IMR-90 (cell line): ENCODE measurements around the gene ATF4. TPM values are rescaled to one million over a fixed set of nuclear protein-coding genes. Genes with fewer than 3 reads are reported as not detected.

Source experiments
- ATAC-seq: fragments of 200-7000 bp; cut with Tn5 transposase; 2 replicates; pipeline ENCODE4 v1.9.1; 2020; ENCODE audit warnings: low read depth, mild to moderate bottlenecking, moderate library complexity
- BruUV-seq: library from RNA; stranded (reverse); fragments of 400-500 nt; replicated peaks from 2 replicates; lab custom pipeline; 2021; lab: Mats Ljungman, UMichigan
- CTCF ChIA-PET: fragments of 300-600 bp; formaldehyde crosslinking; extraction: SDS; loops from one replicate; lab custom pipeline; 2021; ENCODE audit warnings: antibody characterized with exemption; lab: Yijun Ruan, JAX
- POLR2A ChIA-PET: fragments of 300-600 bp; sonication (Branson Sonifier 250); formaldehyde crosslinking; loops from one replicate; lab custom pipeline; 2022; ENCODE audit warnings: antibody characterized with exemption; ENCODE audit not compliant: unreplicated experiment; lab: Charles Lee
- DNase-seq: peaks from one replicate; pipeline ENCODE4 v3.0.0; 2013
- H2AFZ ChIP-seq: replicated peaks from 2 replicates; pipeline ENCODE3; 2013; ENCODE audit warnings: low read length, mild to moderate bottlenecking; ENCODE audit not compliant: poor library complexity
- H2AK5ac ChIP-seq: 2 replicates; pipeline ENCODE4 v1.6.1; 2013; ENCODE audit warnings: low read depth, low read length, inconsistent platforms
- H2AK9ac ChIP-seq: replicated peaks from 2 replicates; pipeline ENCODE3; 2013; ENCODE audit warnings: mild to moderate bottlenecking, low read depth, low read length, moderate library complexity; ENCODE audit not compliant: poor library complexity
- H2BK120ac ChIP-seq: 2 replicates; pipeline ENCODE4 v1.6.1; 2013; ENCODE audit warnings: low read depth, low read length, inconsistent platforms
- H2BK15ac ChIP-seq: 3 replicates; pipeline ENCODE4 v1.6.1; 2013; ENCODE audit warnings: low read depth, low read length, inconsistent platforms
- H2BK20ac ChIP-seq: 2 replicates; pipeline ENCODE4 v1.6.1; 2013; ENCODE audit warnings: low read depth, mild to moderate bottlenecking, inconsistent platforms, low read length, moderate library complexity
- H2BK5ac ChIP-seq: 2 replicates; pipeline ENCODE4 v1.6.1; 2013; ENCODE audit warnings: mild to moderate bottlenecking, low read depth, low read length, inconsistent platforms; ENCODE audit not compliant: poor library complexity, severe bottlenecking
- H3K14ac ChIP-seq: replicated peaks from 2 replicates; pipeline ENCODE4 v1.6.1; 2013; ENCODE audit warnings: low read depth, low read length, inconsistent platforms
- H3K18ac ChIP-seq: 2 replicates; pipeline ENCODE4 v1.6.1; 2013; ENCODE audit warnings: low read depth, low read length, control low read depth
- H3K23ac ChIP-seq: 2 replicates; pipeline ENCODE4 v1.6.1; 2013; ENCODE audit warnings: low read depth, low read length, inconsistent platforms
- H3K27ac ChIP-seq: 2 replicates; pipeline ENCODE4 v1.5.1; 2013; ENCODE audit warnings: mild to moderate bottlenecking, control low read depth, low read length; ENCODE audit not compliant: insufficient read depth
- H3K27me3 ChIP-seq: 2 replicates; pipeline ENCODE4 v1.6.1; 2013; ENCODE audit warnings: low read length; ENCODE audit not compliant: control insufficient read depth, insufficient read depth
- H3K36me3 ChIP-seq: 2 replicates; pipeline ENCODE4 v1.6.1; 2013; ENCODE audit warnings: low read length, mixed read lengths; ENCODE audit not compliant: control insufficient read depth, insufficient read depth
- H3K4ac ChIP-seq: 2 replicates; pipeline ENCODE4 v1.6.1; 2013; ENCODE audit warnings: low read depth, low read length, inconsistent platforms
- H3K4me1 ChIP-seq: 2 replicates; pipeline ENCODE4 v1.6.1; 2013; ENCODE audit warnings: low read length, mixed read lengths; ENCODE audit not compliant: control insufficient read depth, insufficient read depth
- H3K4me2 ChIP-seq: 2 replicates; pipeline ENCODE4 v1.6.1; 2013; ENCODE audit warnings: low read depth, mild to moderate bottlenecking, control low read depth, low read length, moderate library complexity
- H3K4me3 ChIP-seq: 2 replicates; pipeline ENCODE4 v1.5.1; 2013; ENCODE audit warnings: low read depth, mild to moderate bottlenecking, control low read depth, low read length, moderate library complexity; ENCODE audit not compliant: insufficient read depth
- H3K56ac ChIP-seq: 2 replicates; pipeline ENCODE4 v1.6.1; 2013; ENCODE audit warnings: low read length, inconsistent platforms; ENCODE audit not compliant: insufficient read depth; ENCODE audit errors: extremely low read depth
- H3K79me1 ChIP-seq, 2 experiments: 2 replicates each; pipeline ENCODE4 v1.6.1; 2013; ENCODE audit warnings: low read length in 2 of 2, inconsistent platforms in 1 of 2, low read depth in 1 of 2
- H3K9ac ChIP-seq: 2 replicates; pipeline ENCODE4 v1.6.1; 2013; ENCODE audit warnings: low read depth, low read length, control low read depth
- H3K9me1 ChIP-seq: 2 replicates; pipeline ENCODE4 v1.6.1; 2013; ENCODE audit warnings: low read length, inconsistent platforms; ENCODE audit not compliant: insufficient read depth
- H3K9me3 ChIP-seq: 2 replicates; pipeline ENCODE4 v1.6.1; 2013; ENCODE audit warnings: low read length; ENCODE audit not compliant: control insufficient read depth, insufficient read depth
- H4K20me1 ChIP-seq: 2 replicates; pipeline ENCODE4 v1.6.1; 2013; ENCODE audit warnings: low read length, inconsistent platforms; ENCODE audit not compliant: insufficient read depth
- H4K5ac ChIP-seq: 2 replicates; pipeline ENCODE4 v1.6.1; 2013; ENCODE audit warnings: mild to moderate bottlenecking, low read depth, low read length, control low read depth
- H4K8ac ChIP-seq, 2 experiments: 2 replicates each; pipeline ENCODE4 v1.6.1; 2013; ENCODE audit warnings: low read depth in 2 of 2, low read length in 2 of 2, control low read depth in 1 of 2, inconsistent platforms in 1 of 2
- H4K91ac ChIP-seq: 2 replicates; pipeline ENCODE4 v1.6.1; 2013; ENCODE audit warnings: low read depth, low read length, inconsistent platforms; ENCODE audit not compliant: insufficient read depth
- CEBPB ChIP-seq: IDR thresholded peaks from 2 replicates; pipeline ENCODE4 v1.6.1; 2012; ENCODE audit warnings: low read depth, low read length, improper control_type of control experiment
- CHD1 ChIP-seq: IDR thresholded peaks from 2 replicates; pipeline ENCODE4 v1.6.1; 2012; ENCODE audit warnings: low read depth, low read length, improper control_type of control experiment
- CTCF ChIP-seq: conservative IDR thresholded peaks from 2 replicates; pipeline ENCODE4 v1.5.1; 2012; ENCODE audit warnings: mild to moderate bottlenecking, low read depth, low read length, improper control_type of control experiment
- ELK1 ChIP-seq: fragments of 150-350 bp; IDR thresholded peaks from 2 replicates; pipeline ENCODE4 v1.6.1; 2016; ENCODE audit warnings: low read depth, mild to moderate bottlenecking, low read length, moderate library complexity, borderline replicate concordance
- MAFK ChIP-seq: IDR thresholded peaks from 2 replicates; pipeline ENCODE4 v1.6.1; 2012; ENCODE audit warnings: low read depth, low read length, improper control_type of control experiment
- MAZ ChIP-seq: IDR thresholded peaks from 2 replicates; pipeline ENCODE4 v1.6.1; 2012; ENCODE audit warnings: low read depth, mild to moderate bottlenecking, low read length, improper control_type of control experiment, moderate library complexity, borderline replicate concordance
- NFE2L2 ChIP-seq: fragments of 150-350 bp; IDR thresholded peaks from 2 replicates; pipeline ENCODE4 v1.6.1; 2016; ENCODE audit warnings: low read depth, mild to moderate bottlenecking, low read length
- RAD21 ChIP-seq: IDR thresholded peaks from 2 replicates; pipeline ENCODE4 v1.6.1; 2012; ENCODE audit warnings: low read length, improper control_type of control experiment
- RCOR1 ChIP-seq: IDR thresholded peaks from 2 replicates; pipeline ENCODE4 v1.6.1; 2012; ENCODE audit warnings: mild to moderate bottlenecking, low read length, improper control_type of control experiment; ENCODE audit not compliant: insufficient replicate concordance
- SMC3 ChIP-seq: fragments of 150-350 bp; IDR thresholded peaks from 2 replicates; pipeline ENCODE4 v1.6.1; 2016; ENCODE audit warnings: low read depth, mild to moderate bottlenecking, antibody characterized with exemption, low read length, moderate library complexity
- USF2 ChIP-seq: fragments of 150-350 bp; IDR thresholded peaks from 2 replicates; pipeline ENCODE4 v1.6.1; 2017; ENCODE audit warnings: mild to moderate bottlenecking, antibody characterized with exemption, low read length, low read depth
- WGBS, 2 experiments: methylation state at CpG; one replicate each; pipeline versions ENCODE4 v1.1.5 to v1.1.7; 2013; ENCODE audit warnings: missing lambda C conversion rate in 2 of 2; ENCODE audit not compliant: insufficient read length in 1 of 2; ENCODE audit errors: extremely low coverage in 2 of 2; 5-methylcytosine and 5-hydroxymethylcytosine counted together
- dilution Hi-C: fragments of 300-500 bp; cut with HindIII; formaldehyde crosslinking; loops from one replicate; pipeline ENCODE4 v1.14.3; 2018; ENCODE audit warnings: low sequenced_read_pairs; ENCODE audit not compliant: unreplicated experiment
- in situ Hi-C: fragments of 300-500 bp; cut with MboI; formaldehyde crosslinking; loops from 3 replicates; pipeline ENCODE4 v1.14.3; 2019; ENCODE audit warnings: low sequenced_read_pairs, inconsistent platforms, mixed read lengths
- intact Hi-C: fragments of 100-400 bp; cut with micrococcal nuclease; formaldehyde crosslinking; loops from 2 replicates; pipeline ENCODE4 v1.10.0; 2022
- polyA plus RNA-seq, 3 experiments: library from polyadenylated mRNA; depleted of rRNA; stranded (reverse); fragments of >200 nt; gene quantifications; 2 replicates each; pipeline ENCODE4 v1.2.3, GENCODE V29; 2012; ENCODE audit warnings: low replicate concordance in 1 of 3
- total RNA-seq: library from RNA; depleted of rRNA; stranded (reverse); fragments of >200 nt; gene quantifications from 2 replicates; pipeline ENCODE4 v1.2.3, GENCODE V29; 2012

Gene ATF4
- total and polyA plus RNA-seq, 2 of the 4 experiments (the other 2 are of a cell fraction), result 148 to 662 TPM

GRCh38 chr22:39510529-39511149, 9.7 kb upstream of the ATF4 start:
- Histone ChIP-seq H3K14ac (no peak overlapping the region), H3K36me3 (peaks cover 66% of the 10 kb centered on the region), H3K18ac (no peak overlapping the region), H3K9me1 (no peaks in the 10 kb centered on the region), H4K20me1 (peaks cover 40% of the 10 kb centered on the region), H4K8ac (no peak overlapping the region), H4K91ac (no peak overlapping the region), H2BK120ac (no peak overlapping the region), H2BK5ac (no peak overlapping the region), H2BK20ac (no peak overlapping the region), H2AK5ac (no peak overlapping the region), H2AFZ (no peak overlapping the region), H2AK9ac (no peak overlapping the region), H3K4me3 (no peak overlapping the region), H3K79me1 (peaks cover 41 to 66% of the 10 kb centered on the region in 2 experiments), H3K9ac (no peak overlapping the region), H3K23ac (no peak overlapping the region), H3K27ac (no peak overlapping the region), H3K9me3 (no peaks in the 10 kb centered on the region), H2BK15ac (no peak overlapping the region), H3K4ac (no peak overlapping the region), H3K27me3 (no peaks in the 10 kb centered on the region), H3K56ac (no peak overlapping the region), H3K4me1 (no peaks in the 10 kb centered on the region), H4K5ac (no peak overlapping the region), H3K4me2 (no peak overlapping the region)
- in situ Hi-C loops, result loop anchor here (5.0 to 10.0 kb wide), 2 partner anchors 106 to 343 kb away; no protein-coding TSS in a partner anchor
- no peak for TF ChIP-seq MAZ
- TF ChIP-seq USF2, result no peak
- no peak for TF ChIP-seq CHD1
- no peak for TF ChIP-seq SMC3
- no peak for TF ChIP-seq RAD21
- TF ChIP-seq RCOR1, result no peak
- TF ChIP-seq CEBPB, result no peak
- TF ChIP-seq MAFK, result no peak
- TF ChIP-seq CTCF, result no peak
- no peak for TF ChIP-seq ELK1
- TF ChIP-seq NFE2L2, result no peak
- DNase-seq (no peak), ATAC-seq (no peak)
- WGBS, 2 experiments, result no CpG with 5 or more reads among the region's 4 CpGs
- BruUV-seq, result no TSS peak
- CTCF ChIA-PET, result no interaction called here
- intact Hi-C loops, result no loop called here
- POLR2A ChIA-PET, result no interaction called here
- dilution Hi-C loops, result no loop called here
